ENCODE measurements around the gene SLC9A6. TPM values are rescaled to one million over a fixed set of nuclear protein-coding genes. Genes with fewer than 3 reads are reported as not detected.
"Not testable (repeated sequence)": the region's sequence is repeated elsewhere in the genome, so short reads cannot be mapped to it uniquely, and the experiment has no call there.

The SLC9A6 gene
- total RNA-seq, 2 experiments from 2014 or later: 14.6 to 17.3 TPM

GRCh38 chrX:136057567-136057966 is 72.3 kb downstream of the SLC9A6 start:
- H3K4me3 Mint-ChIP-seq: no peak overlapping the region
- no peak overlapping the region for H3K27ac Mint-ChIP-seq

GRCh38 chrX:136059350-136059749 is 74.1 kb downstream of the SLC9A6 start:
- no peak for ATAC-seq (ENCODE audit: low read depth)
- DNase-seq: no peak
- Mint-ChIP-seq H3K4me1 (peaks cover 12% of the 10 kb centered on the region), H3K27ac (no peak overlapping the region), H3K4me3 (no peak overlapping the region), H3K27me3 (no peaks in the 10 kb centered on the region), H3K36me3 (no peaks in the 10 kb centered on the region), H3K9me3 (no peaks in the 10 kb centered on the region)
- POLR2A ChIA-PET: no interaction called here

More at GRCh38 chrX:136057567-136057966, 72.3 kb downstream of the SLC9A6 start:
- H3K27me3 Mint-ChIP-seq: no peaks in the 10 kb centered on the region
- no peaks in the 10 kb centered on the region for H3K9me3 Mint-ChIP-seq
- no peak for ATAC-seq (ENCODE audit: low read depth)
- DNase-seq: no peak
- no peaks in the 10 kb centered on the region for H3K36me3 Mint-ChIP-seq
- H3K4me1 Mint-ChIP-seq: peaks cover 7% of the 10 kb centered on the region
- POLR2A ChIA-PET: no interaction called here

- no peaks in the 10 kb centered on the region for H3K27me3 Mint-ChIP-seq
- no peaks in the 10 kb centered on the region for H3K9me3 Mint-ChIP-seq
- POLR2A ChIA-PET: no interaction called here
- H3K4me1 Mint-ChIP-seq: peaks cover 18% of the 10 kb centered on the region
- H3K36me3 Mint-ChIP-seq: no peaks in the 10 kb centered on the region
- no peak for DNase-seq
- no peak overlapping the region for H3K27ac Mint-ChIP-seq
- ATAC-seq (ENCODE audit: low read depth): no peak
- no peak overlapping the region for H3K4me3 Mint-ChIP-seq
Observed at GRCh38 chrX:136061286-136061685, 76.1 kb downstream of the SLC9A6 start.

- Mint-ChIP-seq H3K27me3 (no peaks in the 10 kb centered on the region), H3K27ac (no peak overlapping the region), H3K9me3 (no peaks in the 10 kb centered on the region), H3K36me3 (no peaks in the 10 kb centered on the region), H3K4me1 (peaks cover 16% of the 10 kb centered on the region), H3K4me3 (no peak overlapping the region)
- POLR2A ChIA-PET: no interaction called here
- no peak for DNase-seq
- no peak for ATAC-seq (ENCODE audit: low read depth)
Observed at GRCh38 chrX:136061696-136062095, 76.5 kb downstream of the SLC9A6 start.

GRCh38 chrX:136063340-136064079 is 78.3 kb downstream of the SLC9A6 start:
- no peak overlapping the region for H3K4me3 Mint-ChIP-seq
- H3K27ac Mint-ChIP-seq: no peak overlapping the region
- H3K27me3 Mint-ChIP-seq: no peaks in the 10 kb centered on the region
- H3K36me3 Mint-ChIP-seq: no peaks in the 10 kb centered on the region
- ATAC-seq (ENCODE audit: low read depth) (no peak), DNase-seq (no peak)
- POLR2A ChIA-PET: no interaction called here
- H3K9me3 Mint-ChIP-seq: no peaks in the 10 kb centered on the region
- peaks cover 11% of the 10 kb centered on the region for H3K4me1 Mint-ChIP-seq

- H3K27me3 Mint-ChIP-seq: no peaks in the 10 kb centered on the region
- H3K4me3 Mint-ChIP-seq: peak overlapping the region; percentile 14
- ATAC-seq (ENCODE audit: low read depth): no peak
- no peak for DNase-seq
- POLR2A ChIA-PET: no interaction called here
- H3K4me1 Mint-ChIP-seq: peaks cover 11% of the 10 kb centered on the region
- H3K36me3 Mint-ChIP-seq: no peaks in the 10 kb centered on the region
- H3K27ac Mint-ChIP-seq: peak overlapping the region; percentile 69
- H3K9me3 Mint-ChIP-seq: no peaks in the 10 kb centered on the region
Observed at GRCh38 chrX:136064661-136065043, 79.4 kb downstream of the SLC9A6 start.

GRCh38 chrX:136065044-136065671 is 79.9 kb downstream of the SLC9A6 start:
- H3K4me3 Mint-ChIP-seq: peak overlapping the region; percentile 14
- H3K9me3 Mint-ChIP-seq: no peaks in the 10 kb centered on the region
- ATAC-seq (ENCODE audit: low read depth) (peak; percentile 78), DNase-seq (no peak)
- H3K27me3 Mint-ChIP-seq: no peaks in the 10 kb centered on the region
- H3K27ac Mint-ChIP-seq: peak overlapping the region; percentile 69
- H3K36me3 Mint-ChIP-seq: no peaks in the 10 kb centered on the region
- peaks cover 13% of the 10 kb centered on the region for H3K4me1 Mint-ChIP-seq
- POLR2A ChIA-PET: no interaction called here

GRCh38 chrX:136067097-136067496 is 81.9 kb downstream of the SLC9A6 start:
- no peak overlapping the region for H3K4me3 Mint-ChIP-seq
- POLR2A ChIA-PET: interaction anchor here (0.5 kb wide), 1 partner anchor 61 kb away, joined by 6 read pairs; no protein-coding TSS in a partner anchor

GRCh38 chrX:136067966-136068365 is 82.7 kb downstream of the SLC9A6 start:
- Mint-ChIP-seq H3K4me3 (no peak overlapping the region), H3K27me3 (no peaks in the 10 kb centered on the region), H3K4me1 (peaks cover 23% of the 10 kb centered on the region), H3K27ac (no peak overlapping the region), H3K36me3 (peaks cover 3% of the 10 kb centered on the region), H3K9me3 (no peaks in the 10 kb centered on the region)
- DNase-seq (no peak), ATAC-seq (ENCODE audit: low read depth) (no peak)
- POLR2A ChIA-PET: no interaction called here

More at GRCh38 chrX:136067097-136067496, 81.9 kb downstream of the SLC9A6 start:
- Mint-ChIP-seq H3K9me3 (no peaks in the 10 kb centered on the region), H3K36me3 (peaks cover 3% of the 10 kb centered on the region), H3K27ac (no peak overlapping the region), H3K27me3 (no peaks in the 10 kb centered on the region), H3K4me1 (peaks cover 23% of the 10 kb centered on the region)
- ATAC-seq (ENCODE audit: low read depth): no peak
- no peak for DNase-seq

GRCh38 chrX:136076942-136077341 is 91.7 kb downstream of the SLC9A6 start:
- POLR2A ChIA-PET: no interaction called here
- no peaks in the 10 kb centered on the region for H3K9me3 Mint-ChIP-seq
- no peak overlapping the region for H3K4me3 Mint-ChIP-seq
- no peak for DNase-seq
- no peaks in the 10 kb centered on the region for H3K4me1 Mint-ChIP-seq
- H3K27me3 Mint-ChIP-seq: peaks cover 24% of the 10 kb centered on the region
- no peak for ATAC-seq (ENCODE audit: low read depth)
- no peaks in the 10 kb centered on the region for H3K36me3 Mint-ChIP-seq
- no peak overlapping the region for H3K27ac Mint-ChIP-seq

GRCh38 chrX:136080766-136081165 is 95.5 kb downstream of the SLC9A6 start:
- Mint-ChIP-seq H3K27ac (no peak overlapping the region), H3K36me3 (no peaks in the 10 kb centered on the region), H3K9me3 (no peaks in the 10 kb centered on the region), H3K4me1 (no peaks in the 10 kb centered on the region), H3K27me3 (peaks cover 28% of the 10 kb centered on the region), H3K4me3 (no peak overlapping the region)
- POLR2A ChIA-PET: no interaction called here
- no peak for ATAC-seq (ENCODE audit: low read depth)
- no peak for DNase-seq

- Mint-ChIP-seq H3K27ac (no peak overlapping the region), H3K4me1 (peaks cover 1% of the 10 kb centered on the region), H3K9me3 (no peaks in the 10 kb centered on the region), H3K27me3 (peaks cover 5% of the 10 kb centered on the region), H3K4me3 (no peak overlapping the region), H3K36me3 (no peaks in the 10 kb centered on the region)
- POLR2A ChIA-PET: no interaction called here
- DNase-seq: no peak
- no peak for ATAC-seq (ENCODE audit: low read depth)
Observed at GRCh38 chrX:136086521-136086920, 101.3 kb downstream of the SLC9A6 start.

GRCh38 chrX:136091898-136092297 is 106.7 kb downstream of the SLC9A6 start:
- H3K27ac Mint-ChIP-seq; ATAC-seq (ENCODE audit: low read depth); POLR2A ChIA-PET; H3K9me3 Mint-ChIP-seq; DNase-seq; H3K4me3 Mint-ChIP-seq; H3K27me3 Mint-ChIP-seq; H3K36me3 Mint-ChIP-seq; H3K4me1 Mint-ChIP-seq: not testable (repeated sequence)

- Mint-ChIP-seq H3K27ac (no peak overlapping the region), H3K36me3 (no peaks in the 10 kb centered on the region), H3K9me3 (no peaks in the 10 kb centered on the region), H3K4me3 (no peak overlapping the region), H3K4me1 (no peaks in the 10 kb centered on the region), H3K27me3 (no peaks in the 10 kb centered on the region)
- POLR2A ChIA-PET: no interaction called here
- ATAC-seq (ENCODE audit: low read depth) (no peak), DNase-seq (no peak)
Observed at GRCh38 chrX:136094962-136095361, 109.7 kb downstream of the SLC9A6 start.
